GM23338 (cell line): ENCODE data around the gene DNAJA2. TPM values are rescaled to one million over a fixed set of nuclear protein-coding genes. Genes with fewer than 3 reads are reported as not detected.
"Not testable (repeated sequence)": the region's sequence is repeated elsewhere in the genome, so short reads cannot be mapped to it uniquely, and the experiment has no call there.

Source experiments
- ATAC-seq: fragments of 200-7000 bp; cut with Tn5 transposase; 3 replicates; pipeline ENCODE4 v1.9.1; 2020
- DNase-seq: peaks from one replicate; pipeline ENCODE4 v3.0.0-alpha.2; 2015; ENCODE audit warnings: low spot score
- H2AFZ ChIP-seq: fragments of 200-600 bp; sonication (generic); 2 replicates; pipeline ENCODE4 v1.8.0; 2016; ENCODE audit warnings: antibody characterized with exemption, mild to moderate bottlenecking, moderate library complexity
- H3F3A ChIP-seq: fragments of 200-600 bp; sonication (generic); replicated peaks from 2 replicates; pipeline ENCODE4 v1.8.0; 2017; ENCODE audit warnings: antibody characterized with exemption, mixed run types, low read depth
- H3K27ac ChIP-seq: fragments of 200-600 bp; sonication (generic); 2 replicates; pipeline ENCODE4 v1.6.1; 2016; ENCODE audit warnings: low read depth
- H3K27me3 ChIP-seq: fragments of 200-600 bp; sonication (generic); 2 replicates; pipeline ENCODE4 v1.8.0; 2016; ENCODE audit warnings: mild to moderate bottlenecking, mixed run types, moderate library complexity; ENCODE audit not compliant: insufficient read depth
- H3K36me3 ChIP-seq: fragments of 200-600 bp; sonication (generic); 2 replicates; pipeline ENCODE4 v1.8.0; 2016; ENCODE audit warnings: mild to moderate bottlenecking; ENCODE audit not compliant: insufficient read depth
- H3K4me1 ChIP-seq: fragments of 200-600 bp; sonication (generic); 2 replicates; pipeline ENCODE4 v1.8.0; 2016; ENCODE audit warnings: mild to moderate bottlenecking, moderate library complexity; ENCODE audit not compliant: insufficient read depth
- H3K4me2 ChIP-seq: fragments of 200-600 bp; sonication (generic); 2 replicates; pipeline ENCODE4 v1.7.1; 2017; ENCODE audit warnings: mixed run types
- H3K4me3 ChIP-seq: fragments of 200-600 bp; sonication (generic); 2 replicates; pipeline ENCODE4 v1.6.1; 2016; ENCODE audit warnings: mixed run types
- H3K79me2 ChIP-seq: fragments of 200-600 bp; sonication (generic); replicated peaks from 2 replicates; pipeline ENCODE4 v1.8.0; 2017; ENCODE audit warnings: mild to moderate bottlenecking; ENCODE audit not compliant: insufficient read depth
- H3K9me2 ChIP-seq: fragments of 200-600 bp; sonication (generic); 2 replicates; pipeline ENCODE4 v1.8.0; 2017; ENCODE audit not compliant: insufficient read depth
- H4K20me1 ChIP-seq: fragments of 200-600 bp; sonication (generic); replicated peaks from 2 replicates; pipeline ENCODE4 v1.8.0; 2017; ENCODE audit warnings: mild to moderate bottlenecking; ENCODE audit not compliant: insufficient read depth
- H3K27ac Mint-ChIP-seq: 2 replicates; pipeline ENCODE4 v1.8.0; 2020; ENCODE audit warnings: inconsistent platforms, mild to moderate bottlenecking, moderate library complexity, mixed read lengths
- H3K27me3 Mint-ChIP-seq: 3 replicates; pipeline ENCODE4 v1.8.0; 2022; ENCODE audit warnings: low read depth, mild to moderate bottlenecking, moderate library complexity, mixed read lengths, inconsistent platforms; ENCODE audit not compliant: insufficient read depth, poor library complexity
- H3K36me3 Mint-ChIP-seq: 3 replicates; pipeline ENCODE4 v1.8.0; 2021; ENCODE audit warnings: low read depth, mild to moderate bottlenecking, inconsistent platforms, moderate library complexity, mixed read lengths
- H3K4me1 Mint-ChIP-seq: 3 replicates; pipeline ENCODE4 v1.8.0; 2020; ENCODE audit warnings: mild to moderate bottlenecking, inconsistent platforms, mixed read lengths
- H3K4me3 Mint-ChIP-seq: 3 replicates; pipeline ENCODE4 v1.8.0; 2021; ENCODE audit warnings: moderate library complexity, mild to moderate bottlenecking, inconsistent platforms, mixed read lengths
- H3K9me3 Mint-ChIP-seq: 3 replicates; pipeline ENCODE4 v1.8.0; 2020; ENCODE audit warnings: moderate library complexity, mild to moderate bottlenecking, inconsistent platforms, mixed read lengths
- CREB1 ChIP-seq: fragments of 250-450 bp; sonication (Bioruptor Pico); IDR thresholded peaks from 2 replicates; pipeline ENCODE4 v1.5.0; 2020; ENCODE audit warnings: low read depth, mild to moderate bottlenecking, moderate library complexity
- CTCF ChIP-seq, 2 experiments: fragments of 200-600 bp in 1 of 2; sonication (generic) in 1 of 2; conservative IDR thresholded peaks; 2 replicates each; pipeline versions ENCODE4 v1.5.1 to v1.6.1; 2016 to 2017; ENCODE audit warnings: antibody characterized with exemption in 2 of 2, low read depth in 2 of 2, mild to moderate bottlenecking in 2 of 2, moderate library complexity in 1 of 2
- NANOG ChIP-seq: IDR thresholded peaks from 2 replicates; pipeline ENCODE4 v1.6.1; 2016; ENCODE audit warnings: antibody characterized with exemption, borderline replicate concordance
- polyA plus RNA-seq: library from polyadenylated mRNA; unstranded; fragments of >200 nt; fragmentation: Nextera tagmentation; extraction: Ambion mirVana; gene quantifications from 2 replicates; pipeline ENCODE4 v1.2.1, GENCODE V29; 2016
- total RNA-seq: library from RNA; depleted of rRNA; stranded (reverse); fragments of >200 nt; shearing (Covaris generic); gene quantifications from 2 replicates; pipeline ENCODE4 v1.2.3, GENCODE V29; 2014
- TF ChIP-seq, protein P1 (sequence below): IDR thresholded peaks from one replicate; pipeline ENCODE4 v1.6.1; 2018; ENCODE audit warnings: antibody characterized with exemption; ENCODE audit not compliant: unreplicated experiment

DNAJA2 gene
- total and polyA plus RNA-seq, 2 experiments from 2014 or later: 94.5 to 101 TPM

DNA sequence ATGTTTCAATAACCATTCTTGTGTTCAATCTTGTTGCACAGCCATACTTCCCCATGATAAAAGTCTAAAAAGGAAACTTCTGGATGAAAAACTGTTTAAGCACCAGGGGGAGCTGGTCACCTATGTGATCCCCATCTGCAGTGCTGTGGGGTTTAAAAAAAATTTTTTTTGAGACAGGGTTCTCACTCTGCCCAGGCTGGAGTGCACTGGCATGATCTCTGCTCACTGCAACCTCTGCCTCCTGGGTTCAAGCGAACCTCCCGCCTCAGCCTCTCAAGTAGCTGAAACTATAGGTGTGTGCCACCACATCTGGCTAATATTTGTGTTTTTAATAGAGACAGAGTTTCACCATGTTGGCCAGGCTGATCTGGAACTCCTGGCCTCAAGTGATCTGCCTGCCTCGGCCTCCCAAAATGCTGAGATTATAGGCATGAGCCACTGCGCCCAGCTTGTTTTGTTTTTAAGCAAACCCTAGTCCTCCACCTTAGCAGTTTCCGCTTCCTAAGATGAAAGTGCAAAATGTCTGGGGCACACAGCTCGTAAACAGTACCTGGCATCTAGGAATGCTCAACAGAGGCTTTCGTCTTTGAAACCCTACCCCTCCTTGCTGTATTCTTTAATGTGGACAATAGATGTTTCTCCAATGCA, 25.4 kb downstream of the DNAJA2 start:
- Mint-ChIP-seq H3K27ac (no peak overlapping the region), H3K4me3 (no peak overlapping the region), H3K4me1 (peaks cover 5% of the 10 kb centered on the region; the same call in 2 of the 3 replicates), H3K36me3 (no peaks in the 10 kb centered on the region), H3K27me3 (peaks cover 3% of the 10 kb centered on the region), H3K9me3 (no peaks in the 10 kb centered on the region)
- no peak overlapping the region for H2AFZ ChIP-seq
- H3K79me2 ChIP-seq: no peaks in the 10 kb centered on the region
- no peaks in the 10 kb centered on the region for H4K20me1 ChIP-seq
- no peak overlapping the region for H3K27ac ChIP-seq
- H3K36me3 ChIP-seq: no peaks in the 10 kb centered on the region
- H3K4me3 ChIP-seq: no peak overlapping the region
- no peak overlapping the region for H3K4me2 ChIP-seq
- ATAC-seq: peak; percentile 84
- H3K9me2 ChIP-seq: no peaks in the 10 kb centered on the region
- H3K4me1 ChIP-seq: peaks cover 5% of the 10 kb centered on the region; the same call in 1 of the 2 replicates
- no peaks in the 10 kb centered on the region for H3F3A ChIP-seq
- TF ChIP-seq NANOG (no peak), CTCF (conservative IDR thresholded peaks at IDR 0.05; ENCODE audit: low read depth in 2 of 2) (peak; percentile 73 to 79)
- no peaks in the 10 kb centered on the region for H3K27me3 ChIP-seq
- peak; percentile 72 for DNase-seq

- H4K20me1 ChIP-seq, H3K36me3 ChIP-seq, H3K36me3 Mint-ChIP-seq, ATAC-seq, H3K27me3 Mint-ChIP-seq, H2AFZ ChIP-seq, H3K4me1 ChIP-seq, H3K27me3 ChIP-seq, H3K27ac Mint-ChIP-seq, H3F3A ChIP-seq, H3K27ac ChIP-seq, H3K79me2 ChIP-seq, H3K9me3 Mint-ChIP-seq, H3K4me3 Mint-ChIP-seq, H3K4me3 ChIP-seq, H3K4me2 ChIP-seq, H3K9me2 ChIP-seq, H3K4me1 Mint-ChIP-seq, DNase-seq: not testable (repeated sequence)
Measured at GRCh38 chr16:46944713-46945112, 28.8 kb downstream of the DNAJA2 start.

DNA sequence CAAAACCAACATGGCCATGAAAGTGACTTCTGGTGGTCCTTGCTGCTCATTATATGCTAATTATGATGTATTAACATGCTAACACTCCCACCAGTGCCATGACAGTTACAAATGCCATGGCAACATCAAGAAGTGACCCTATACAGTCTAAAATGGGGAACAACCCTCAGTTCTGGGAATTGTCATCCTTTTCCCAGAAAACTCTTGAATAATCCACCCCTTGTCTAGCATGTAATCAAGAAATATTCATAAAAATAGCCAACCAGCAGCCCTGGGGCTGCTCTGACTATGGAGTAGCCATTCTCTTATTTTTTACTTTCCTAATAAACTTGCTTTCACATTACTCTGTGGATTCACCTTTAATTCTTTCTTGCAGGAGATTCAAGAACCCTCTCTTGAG, 35.9 kb downstream of the DNAJA2 start:
- no peaks in the 10 kb centered on the region for H3K27me3 ChIP-seq
- no peak overlapping the region for H3K4me3 ChIP-seq
- H3K27ac ChIP-seq: no peak overlapping the region
- ATAC-seq: no peak
- H4K20me1 ChIP-seq: no peaks in the 10 kb centered on the region
- peaks cover 5% of the 10 kb centered on the region; the same call in 2 of the 3 replicates for H3K4me1 Mint-ChIP-seq
- H3K9me2 ChIP-seq: no peaks in the 10 kb centered on the region
- no peak overlapping the region for H3K4me3 Mint-ChIP-seq
- no peak overlapping the region for H2AFZ ChIP-seq
- no peaks in the 10 kb centered on the region for H3K79me2 ChIP-seq
- no peaks in the 10 kb centered on the region for H3K4me1 ChIP-seq
- H3K27ac Mint-ChIP-seq: no peak overlapping the region
- no peaks in the 10 kb centered on the region; the same call in 2 of the 3 replicates for H3K9me3 Mint-ChIP-seq
- peaks cover 15% of the 10 kb centered on the region for H3K27me3 Mint-ChIP-seq
- no peaks in the 10 kb centered on the region; the same call in 1 of the 2 replicates for H3F3A ChIP-seq
- no peaks in the 10 kb centered on the region for H3K36me3 ChIP-seq
- DNase-seq: no peak
- H3K36me3 Mint-ChIP-seq: 0 out of 3 replicates have a peak, but pooled peaks cover 4% of the 10 kb centered on the region
- no peak overlapping the region for H3K4me2 ChIP-seq
- TF ChIP-seq, protein P1, sequence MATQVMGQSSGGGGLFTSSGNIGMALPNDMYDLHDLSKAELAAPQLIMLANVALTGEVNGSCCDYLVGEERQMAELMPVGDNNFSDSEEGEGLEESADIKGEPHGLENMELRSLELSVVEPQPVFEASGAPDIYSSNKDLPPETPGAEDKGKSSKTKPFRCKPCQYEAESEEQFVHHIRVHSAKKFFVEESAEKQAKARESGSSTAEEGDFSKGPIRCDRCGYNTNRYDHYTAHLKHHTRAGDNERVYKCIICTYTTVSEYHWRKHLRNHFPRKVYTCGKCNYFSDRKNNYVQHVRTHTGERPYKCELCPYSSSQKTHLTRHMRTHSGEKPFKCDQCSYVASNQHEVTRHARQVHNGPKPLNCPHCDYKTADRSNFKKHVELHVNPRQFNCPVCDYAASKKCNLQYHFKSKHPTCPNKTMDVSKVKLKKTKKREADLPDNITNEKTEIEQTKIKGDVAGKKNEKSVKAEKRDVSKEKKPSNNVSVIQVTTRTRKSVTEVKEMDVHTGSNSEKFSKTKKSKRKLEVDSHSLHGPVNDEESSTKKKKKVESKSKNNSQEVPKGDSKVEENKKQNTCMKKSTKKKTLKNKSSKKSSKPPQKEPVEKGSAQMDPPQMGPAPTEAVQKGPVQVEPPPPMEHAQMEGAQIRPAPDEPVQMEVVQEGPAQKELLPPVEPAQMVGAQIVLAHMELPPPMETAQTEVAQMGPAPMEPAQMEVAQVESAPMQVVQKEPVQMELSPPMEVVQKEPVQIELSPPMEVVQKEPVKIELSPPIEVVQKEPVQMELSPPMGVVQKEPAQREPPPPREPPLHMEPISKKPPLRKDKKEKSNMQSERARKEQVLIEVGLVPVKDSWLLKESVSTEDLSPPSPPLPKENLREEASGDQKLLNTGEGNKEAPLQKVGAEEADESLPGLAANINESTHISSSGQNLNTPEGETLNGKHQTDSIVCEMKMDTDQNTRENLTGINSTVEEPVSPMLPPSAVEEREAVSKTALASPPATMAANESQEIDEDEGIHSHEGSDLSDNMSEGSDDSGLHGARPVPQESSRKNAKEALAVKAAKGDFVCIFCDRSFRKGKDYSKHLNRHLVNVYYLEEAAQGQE: no peak
- TF ChIP-seq CREB1 (no peak), NANOG (no peak)
